GM19238 (cell line): ENCODE measurements around the gene NBEA.
A peak's percentile ranks its signal among the peaks of the same experiment; 100 is the strongest.

ENCODE experiments used
- DNase-seq: peaks from one replicate; pipeline ENCODE4 v3.0.0; 2011; ENCODE audit warnings: low spot score; ENCODE audit not compliant: insufficient read length

Gene NBEA

GRCh38 chr13:35699825-35700510 is 757.9 kb downstream of the NBEA start:
- DNase-seq, result no peak

- DNase-seq, result no peak
These were observed 758.6 kb downstream of the NBEA start for GRCh38 chr13:35700671-35701070.

- DNase-seq, result no peak
These were observed 760.2 kb downstream of the NBEA start for GRCh38 chr13:35702316-35702715.

- DNase-seq, result no peak
These were observed 761.0 kb downstream of the NBEA start for GRCh38 chr13:35703061-35703460.

- no peak for DNase-seq
These were observed 762.3 kb downstream of the NBEA start for GRCh38 chr13:35704331-35704730.

GRCh38 chr13:35706281-35706680 is 764.2 kb downstream of the NBEA start:
- DNase-seq, result no peak

GRCh38 chr13:35706721-35707120 is 764.7 kb downstream of the NBEA start:
- no peak for DNase-seq

GRCh38 chr13:35711909-35712308 is 769.8 kb downstream of the NBEA start:
- no peak for DNase-seq

GRCh38 chr13:35712907-35713761 is 771.1 kb downstream of the NBEA start:
- no peak for DNase-seq

GRCh38 chr13:35714121-35714520 is 772.1 kb downstream of the NBEA start:
- DNase-seq, result no peak

- no peak for DNase-seq
These were observed 772.7 kb downstream of the NBEA start for GRCh38 chr13:35714588-35715377.

- DNase-seq, result no peak
These were observed 774.1 kb downstream of the NBEA start for GRCh38 chr13:35716186-35716585.

GRCh38 chr13:35716729-35717128 is 774.7 kb downstream of the NBEA start:
- no peak for DNase-seq

- DNase-seq, result no peak
These were observed 776.0 kb downstream of the NBEA start for GRCh38 chr13:35718084-35718483.

GRCh38 chr13:35720290-35720689 is 778.2 kb downstream of the NBEA start:
- DNase-seq, result no peak

GRCh38 chr13:35720690-35721554 is 778.9 kb downstream of the NBEA start:
- peak; percentile 24 for DNase-seq
